ENCODE measurements around the gene SLC23A1.
"Not testable (repeated sequence)": the region's sequence is repeated elsewhere in the genome, so short reads cannot be mapped to it uniquely, and the experiment has no call there.

SLC23A1 gene

GRCh38 chr5:139389701-139390638 is 6.9 kb upstream of the SLC23A1 start, which contains the start of gene MZB1:
Gene MZB1 (minus strand): TSS chr5:139389913. CDS start chr5:139389856, 57 bp downstream.
- no peak for DNase-seq (ENCODE audit: low read depth in 2 of 2)

- DNase-seq (ENCODE audit: low read depth in 2 of 2), result no peak
Observed at GRCh38 chr5:139388198-139388821, 5.2 kb upstream of the SLC23A1 start.

GRCh38 chr5:139387611-139388197 is 4.6 kb upstream of the SLC23A1 start:
- DNase-seq (ENCODE audit: low read depth in 2 of 2), result no peak

GRCh38 chr5:139386956-139387355 is 3.9 kb upstream of the SLC23A1 start:
- DNase-seq (ENCODE audit: low read depth in 2 of 2), result not testable (repeated sequence)

- DNase-seq (ENCODE audit: low read depth in 2 of 2), result no peak
Observed at GRCh38 chr5:139386050-139386438, 2.9 kb upstream of the SLC23A1 start.

GRCh38 chr5:139385061-139386049 is 2.3 kb upstream of the SLC23A1 start:
- DNase-seq (ENCODE audit: low read depth in 2 of 2), result no peak

- DNase-seq (ENCODE audit: low read depth in 2 of 2), result no peak
Observed at GRCh38 chr5:139384591-139385051, 1.5 kb upstream of the SLC23A1 start.

- no peak for DNase-seq (ENCODE audit: low read depth in 2 of 2)
Observed at GRCh38 chr5:139383993-139384590, 995 bp upstream of the SLC23A1 start.

GRCh38 chr5:139382807-139383206 is 290 bp downstream of the SLC23A1 start:
- no peak for DNase-seq (ENCODE audit: low read depth in 2 of 2)

- no peak for DNase-seq (ENCODE audit: low read depth in 2 of 2)
Observed at GRCh38 chr5:139381837-139382761, 998 bp downstream of the SLC23A1 start.

- DNase-seq (ENCODE audit: low read depth in 2 of 2), result no peak
Observed at GRCh38 chr5:139379626-139380449, 3.3 kb downstream of the SLC23A1 start.

GRCh38 chr5:139378941-139379361 is 4.1 kb downstream of the SLC23A1 start:
- no peak for DNase-seq (ENCODE audit: low read depth in 2 of 2)

- no peak for DNase-seq (ENCODE audit: low read depth in 2 of 2)
Observed at GRCh38 chr5:139378101-139378825, 4.8 kb downstream of the SLC23A1 start.

GRCh38 chr5:139377226-139377625 is 5.9 kb downstream of the SLC23A1 start:
- no peak for DNase-seq (ENCODE audit: low read depth in 2 of 2)

- DNase-seq (ENCODE audit: low read depth in 2 of 2), result no peak
Observed at GRCh38 chr5:139376364-139376763, 6.7 kb downstream of the SLC23A1 start.

- no peak for DNase-seq (ENCODE audit: low read depth in 2 of 2)
Observed at GRCh38 chr5:139374909-139375308, 8.2 kb downstream of the SLC23A1 start.

GRCh38 chr5:139371482-139372435 is 11.3 kb downstream of the SLC23A1 start:
- DNase-seq (ENCODE audit: low read depth in 2 of 2), result no peak

Data from activated CD4-positive, alpha-beta T cell treated with anti-CD3 and anti-CD28 coated beads for 24 hours (primary cell).